Measurements from ENCODE around the gene HERC4. TPM values are rescaled to one million over a fixed set of nuclear protein-coding genes. Genes with fewer than 3 reads are reported as not detected.
A peak's percentile ranks its signal among the peaks of the same experiment; 100 is the strongest.

HERC4 gene
- total RNA-seq, 3 donors from 2014 or later: 16.5 to 22.8 (median 20.3) TPM

- Mint-ChIP-seq H3K27me3 (ENCODE audit: low read depth) (peaks cover 3% of the 10 kb centered on the region), H3K36me3 (ENCODE audit: insufficient read depth) (no peaks in the 10 kb centered on the region), H3K4me3 (no peak overlapping the region), H3K9me3 (no peaks in the 10 kb centered on the region), H3K4me1 (ENCODE audit: low read depth) (no peaks in the 10 kb centered on the region)
- ATAC-seq (no peak), DNase-seq (no peak)
Observed at GRCh38 chr10:68105820-68106219, 30.7 kb upstream of the HERC4 start.

GRCh38 chr10:68103901-68104300 lies 28.8 kb upstream of the HERC4 start:
- Mint-ChIP-seq H3K9me3 (no peaks in the 10 kb centered on the region), H3K27me3 (ENCODE audit: low read depth) (peaks cover 3% of the 10 kb centered on the region), H3K4me1 (ENCODE audit: low read depth) (no peaks in the 10 kb centered on the region), H3K36me3 (ENCODE audit: insufficient read depth) (no peaks in the 10 kb centered on the region), H3K4me3 (no peak overlapping the region)
- ATAC-seq: no peak
- DNase-seq: no peak

DNA sequence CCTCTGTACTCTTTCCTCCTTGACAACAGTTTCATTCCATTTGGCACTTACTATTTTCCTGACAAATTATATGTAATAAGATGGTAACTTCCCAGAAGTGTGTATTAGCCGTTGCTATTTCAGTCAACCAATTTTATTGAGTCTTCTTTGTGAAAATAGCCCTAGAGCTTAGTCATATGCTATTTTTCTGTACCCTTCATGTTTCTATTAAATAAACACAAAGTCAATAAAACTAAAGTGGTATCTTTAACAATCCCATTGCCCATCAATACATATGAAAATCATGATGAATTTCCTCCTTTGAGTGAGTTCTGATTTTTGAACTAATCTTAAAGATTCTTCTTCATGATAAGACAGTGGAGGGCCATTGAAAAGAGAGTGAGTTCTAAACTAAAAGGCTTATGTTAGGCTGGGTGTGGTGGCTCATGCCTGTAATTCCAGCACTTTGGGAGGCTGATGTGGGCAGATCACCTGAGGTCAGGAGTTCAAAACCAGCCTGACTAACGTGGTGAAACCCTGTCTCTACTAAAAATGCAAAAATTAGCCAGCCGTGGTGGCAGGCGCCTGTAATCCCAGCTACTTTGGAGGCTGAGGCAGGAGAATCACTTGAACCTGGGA lies 28.3 kb upstream of the HERC4 start:
- Mint-ChIP-seq H3K9me3 (no peaks in the 10 kb centered on the region), H3K36me3 (ENCODE audit: insufficient read depth) (no peaks in the 10 kb centered on the region)
- no peak for ATAC-seq

GRCh38 chr10:68101066-68101465 lies 26.0 kb upstream of the HERC4 start:
- H3K4me1 Mint-ChIP-seq (ENCODE audit: low read depth): no peaks in the 10 kb centered on the region
- no peaks in the 10 kb centered on the region for H3K9me3 Mint-ChIP-seq
- no peak overlapping the region for H3K4me3 Mint-ChIP-seq
- H3K36me3 Mint-ChIP-seq (ENCODE audit: insufficient read depth): no peaks in the 10 kb centered on the region
- no peak for ATAC-seq
- H3K27me3 Mint-ChIP-seq (ENCODE audit: low read depth): no peaks in the 10 kb centered on the region
- no peak for DNase-seq

More for the DNA sequence above, 28.3 kb upstream of the HERC4 start:
- no peak overlapping the region for H3K4me3 Mint-ChIP-seq
- H3K4me1 Mint-ChIP-seq (ENCODE audit: low read depth): no peaks in the 10 kb centered on the region
- H3K27me3 Mint-ChIP-seq (ENCODE audit: low read depth): peaks cover 3% of the 10 kb centered on the region
- no peak for DNase-seq

GRCh38 chr10:68099736-68100135 lies 24.7 kb upstream of the HERC4 start:
- DNase-seq (no peak), ATAC-seq (no peak)
- no peaks in the 10 kb centered on the region for H3K36me3 Mint-ChIP-seq (ENCODE audit: insufficient read depth)
- no peak overlapping the region for H3K4me3 Mint-ChIP-seq
- H3K27me3 Mint-ChIP-seq (ENCODE audit: low read depth): no peaks in the 10 kb centered on the region
- no peaks in the 10 kb centered on the region for H3K4me1 Mint-ChIP-seq (ENCODE audit: low read depth)
- H3K9me3 Mint-ChIP-seq: no peaks in the 10 kb centered on the region

DNA sequence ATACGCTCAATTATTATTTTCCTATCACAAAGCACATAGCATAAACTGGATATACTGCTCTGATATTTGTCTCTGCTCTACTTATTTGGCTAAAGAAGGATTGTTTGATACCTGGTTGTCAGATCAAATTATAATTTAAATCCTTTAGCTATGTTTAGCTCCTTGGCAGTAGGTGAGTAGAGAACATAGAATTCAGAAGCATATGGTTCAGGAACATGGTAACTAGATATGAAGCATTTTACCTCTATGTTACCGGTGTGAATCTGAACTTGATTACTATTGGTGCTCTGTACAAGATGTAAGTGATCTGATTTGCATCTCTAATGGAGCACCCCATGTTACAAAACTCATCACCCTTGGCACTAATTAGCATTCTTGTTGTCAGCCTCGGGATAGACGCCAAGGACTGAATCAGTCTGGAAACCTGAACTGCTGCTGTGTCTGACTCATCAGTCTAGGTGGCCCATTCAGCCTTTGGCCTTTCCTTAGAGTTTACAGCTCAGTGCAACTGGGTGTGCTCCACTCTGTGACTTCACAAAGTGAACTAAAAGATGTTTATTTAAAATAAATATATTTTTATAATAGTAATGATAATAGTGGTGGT lies 21.9 kb upstream of the HERC4 start:
- no peak for ATAC-seq

GRCh38 chr10:68095153-68095552 lies 20.1 kb upstream of the HERC4 start:
- Mint-ChIP-seq H3K4me3 (no peak overlapping the region), H3K27me3 (ENCODE audit: low read depth) (no peaks in the 10 kb centered on the region), H3K36me3 (ENCODE audit: insufficient read depth) (no peaks in the 10 kb centered on the region), H3K4me1 (ENCODE audit: low read depth) (no peaks in the 10 kb centered on the region), H3K9me3 (no peaks in the 10 kb centered on the region)
- ATAC-seq (no peak), DNase-seq (no peak)

More for the DNA sequence above, 21.9 kb upstream of the HERC4 start:
- Mint-ChIP-seq H3K36me3 (ENCODE audit: insufficient read depth) (no peaks in the 10 kb centered on the region), H3K4me1 (ENCODE audit: low read depth) (no peaks in the 10 kb centered on the region), H3K4me3 (no peak overlapping the region), H3K27me3 (ENCODE audit: low read depth) (no peaks in the 10 kb centered on the region), H3K9me3 (no peaks in the 10 kb centered on the region)
- no peak for DNase-seq

DNA sequence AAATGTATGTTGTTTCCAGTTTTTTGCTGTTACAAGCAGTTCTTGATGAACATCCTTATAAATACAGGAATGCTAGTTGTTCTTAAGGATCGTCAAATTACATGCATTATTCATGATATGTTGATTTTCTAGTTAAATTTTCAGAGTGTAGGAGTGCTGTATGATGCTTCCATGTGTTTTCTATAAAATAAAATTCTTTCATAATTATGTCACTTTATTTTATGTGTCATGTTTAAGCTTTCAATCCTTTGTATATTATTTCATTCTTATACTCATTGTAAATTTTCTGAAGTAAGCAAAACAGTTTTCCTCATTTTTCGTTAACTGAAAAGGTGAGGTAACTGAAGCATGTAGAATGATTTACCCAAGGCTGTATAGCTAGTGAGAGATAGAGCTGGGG lies 17.4 kb upstream of the HERC4 start:
- Mint-ChIP-seq H3K9me3 (no peaks in the 10 kb centered on the region), H3K36me3 (ENCODE audit: insufficient read depth) (no peaks in the 10 kb centered on the region), H3K4me3 (no peak overlapping the region), H3K27me3 (ENCODE audit: low read depth) (no peaks in the 10 kb centered on the region), H3K4me1 (ENCODE audit: low read depth) (peaks cover 5% of the 10 kb centered on the region)
- DNase-seq (no peak), ATAC-seq (no peak)

DNA sequence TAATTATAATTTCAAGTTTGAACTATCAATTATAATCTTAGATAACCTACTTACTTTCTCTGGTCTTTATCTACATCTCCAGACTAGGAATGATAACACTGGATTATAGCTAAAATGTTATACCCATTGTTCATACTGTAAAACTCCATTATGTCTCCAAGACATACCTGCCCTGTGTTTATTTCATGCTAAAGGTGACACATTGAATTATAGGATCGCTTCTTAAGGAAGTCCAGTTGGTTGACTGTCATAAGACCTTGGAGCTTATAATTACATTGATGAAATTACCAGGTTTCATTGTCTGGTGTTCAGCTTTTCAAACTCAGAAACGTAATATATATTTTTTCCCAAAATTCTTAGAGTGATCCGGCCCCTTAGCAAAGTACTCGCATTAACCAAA lies 15.5 kb upstream of the HERC4 start:
- Mint-ChIP-seq H3K36me3 (ENCODE audit: insufficient read depth) (no peaks in the 10 kb centered on the region), H3K4me3 (no peak overlapping the region), H3K4me1 (ENCODE audit: low read depth) (peaks cover 5% of the 10 kb centered on the region), H3K9me3 (no peaks in the 10 kb centered on the region), H3K27me3 (ENCODE audit: low read depth) (no peaks in the 10 kb centered on the region)
- no peak for DNase-seq
- no peak for ATAC-seq

GRCh38 chr10:68088740-68089139 lies 13.7 kb upstream of the HERC4 start:
- Mint-ChIP-seq H3K4me1 (ENCODE audit: low read depth) (peaks cover 5% of the 10 kb centered on the region), H3K9me3 (no peaks in the 10 kb centered on the region), H3K4me3 (no peak overlapping the region), H3K27me3 (ENCODE audit: low read depth) (no peaks in the 10 kb centered on the region), H3K36me3 (ENCODE audit: insufficient read depth) (no peaks in the 10 kb centered on the region)
- no peak for DNase-seq
- peak; percentile 37 to 54 for ATAC-seq

GRCh38 chr10:68087685-68088401 lies 12.8 kb upstream of the HERC4 start:
- H3K4me3 Mint-ChIP-seq: no peak overlapping the region
- peaks cover 5% of the 10 kb centered on the region for H3K4me1 Mint-ChIP-seq (ENCODE audit: low read depth)
- H3K9me3 Mint-ChIP-seq: no peaks in the 10 kb centered on the region
- no peaks in the 10 kb centered on the region for H3K36me3 Mint-ChIP-seq (ENCODE audit: insufficient read depth)
- no peaks in the 10 kb centered on the region for H3K27me3 Mint-ChIP-seq (ENCODE audit: low read depth)
- DNase-seq (no peak), ATAC-seq (no peak)

- no peaks in the 10 kb centered on the region for H3K36me3 Mint-ChIP-seq (ENCODE audit: insufficient read depth)
- H3K4me1 Mint-ChIP-seq (ENCODE audit: low read depth): peaks cover 5% of the 10 kb centered on the region
- peaks cover 3% of the 10 kb centered on the region for H3K27me3 Mint-ChIP-seq (ENCODE audit: low read depth)
- DNase-seq (no peak), ATAC-seq (no peak)
- no peaks in the 10 kb centered on the region for H3K9me3 Mint-ChIP-seq
- no peak overlapping the region for H3K4me3 Mint-ChIP-seq
Observed at GRCh38 chr10:68086910-68087684, 12.0 kb upstream of the HERC4 start.

GRCh38 chr10:68086011-68086410 lies 10.9 kb upstream of the HERC4 start:
- H3K9me3 Mint-ChIP-seq: no peaks in the 10 kb centered on the region
- ATAC-seq: no peak
- DNase-seq: no peak
- no peak overlapping the region for H3K4me3 Mint-ChIP-seq
- peaks cover 5% of the 10 kb centered on the region for H3K4me1 Mint-ChIP-seq (ENCODE audit: low read depth)
- no peaks in the 10 kb centered on the region for H3K36me3 Mint-ChIP-seq (ENCODE audit: insufficient read depth)
- peaks cover 3% of the 10 kb centered on the region for H3K27me3 Mint-ChIP-seq (ENCODE audit: low read depth)

DNA sequence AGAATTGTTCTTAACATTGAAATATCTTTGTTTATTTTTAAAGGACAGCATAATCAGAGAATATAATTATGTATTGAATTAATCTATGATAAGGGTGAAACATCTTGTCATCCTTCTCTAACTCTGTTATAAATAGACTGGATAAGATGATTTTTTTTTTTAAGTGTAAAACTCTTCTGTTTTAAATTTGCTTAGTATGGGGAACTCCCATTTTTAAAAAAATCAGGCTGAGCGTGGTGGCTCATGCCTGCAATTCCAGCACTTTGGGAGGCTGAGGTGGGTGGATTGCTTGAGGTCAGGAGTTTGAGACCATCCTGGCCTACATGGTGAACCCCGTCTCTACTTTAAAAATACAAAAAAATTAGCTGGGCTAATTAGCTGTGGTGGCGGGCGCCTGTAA lies 9.4 kb upstream of the HERC4 start:
- Mint-ChIP-seq H3K36me3 (ENCODE audit: insufficient read depth) (no peaks in the 10 kb centered on the region), H3K4me1 (ENCODE audit: low read depth) (peaks cover 5% of the 10 kb centered on the region), H3K4me3 (no peak overlapping the region), H3K27me3 (ENCODE audit: low read depth) (peaks cover 3% of the 10 kb centered on the region), H3K9me3 (no peaks in the 10 kb centered on the region)
- ATAC-seq (no peak), DNase-seq (no peak)
